Left lobe of liver (tissue), 2 donors: ENCODE measurements around the gene AIM2. TPM values are rescaled to one million over a fixed set of nuclear protein-coding genes. Genes with fewer than 3 reads are reported as not detected.
A peak's percentile ranks its signal among the peaks of the same experiment; 100 is the strongest.

Source experiments
- ATAC-seq: fragments of 200-7000 bp; cut with Tn5 transposase; one replicate; pipeline ENCODE4 v1.9.1; 2020; ENCODE audit warnings: mild to moderate bottlenecking, moderate library complexity
- DNase-seq: peaks from one replicate; pipeline ENCODE4 v3.0.0-alpha.2; 2020; ENCODE audit warnings: low spot score
- total RNA-seq: library from RNA; stranded (reverse); gene quantifications from one replicate; pipeline ENCODE4 v1.2.1, GENCODE V29; 2021
- donor health status: DM: no; HTN: no; CAD: no; lungs with moderate emphysema.
- donor health status: DM: no; HTN: yes; CAD: no.

Gene AIM2
- total RNA-seq, 1 donor from 2014 or later, result 0.23 TPM

GRCh38 chr1:159023723-159024122 lies 52.8 kb downstream of the AIM2 start:
- DNase-seq (no peak), ATAC-seq (no peak)

- DNase-seq (no peak), ATAC-seq (peak; percentile 85)
Observed at GRCh38 chr1:159015440-159015909, 61.1 kb downstream of the AIM2 start.

GRCh38 chr1:159014851-159015250 lies 61.7 kb downstream of the AIM2 start:
- no peak for DNase-seq
- no peak for ATAC-seq

GRCh38 chr1:159014003-159014571 lies 62.5 kb downstream of the AIM2 start:
- no peak for DNase-seq
- ATAC-seq, result no peak

- ATAC-seq (peak; percentile 40), DNase-seq (no peak)
Observed at GRCh38 chr1:159012495-159012894, 64.1 kb downstream of the AIM2 start.

Other genes with a start within 250 kb of the AIM2 start
- 0.53 TPM for gene MNDA, start 245.4 kb downstream of the AIM2 start, total RNA-seq
- gene PYHIN1, start 145.2 kb downstream of the AIM2 start, total RNA-seq, result 0.18 TPM
- 5.2 TPM for gene IFI16, start 66.9 kb downstream of the AIM2 start, total RNA-seq
- gene CADM3, start 94.8 kb upstream of the AIM2 start, total RNA-seq, result 0.20 TPM
- 0.43 TPM for gene ACKR1, start 128.1 kb upstream of the AIM2 start, total RNA-seq
- not detected for gene FCER1A, start 225.6 kb upstream of the AIM2 start, total RNA-seq